ENCODE measurements around the gene PRSS35.

DNA sequence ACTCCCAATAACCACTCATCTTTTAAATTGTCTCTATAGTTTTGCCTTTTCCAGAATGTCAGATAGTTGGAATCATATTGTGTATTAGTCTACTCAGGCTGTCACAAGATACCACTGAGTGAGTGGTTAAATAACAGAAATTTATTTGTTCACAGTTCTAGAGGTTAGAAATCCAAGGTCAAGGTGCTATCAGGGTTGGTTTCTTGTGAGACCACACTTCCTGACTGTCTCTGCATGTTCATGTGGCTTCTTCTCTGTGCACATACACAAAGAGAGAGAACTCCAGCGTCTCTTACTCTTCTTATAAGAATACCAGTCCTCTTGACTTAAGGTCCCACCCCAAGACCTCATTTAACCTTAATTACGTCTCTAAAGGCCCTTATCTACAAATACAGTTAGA is 23.9 kb upstream of the PRSS35 start:
- TF ChIP-seq POLR2A (IDR thresholded peaks at IDR 0.05; ENCODE audit: low read length): no peak
- no peak for TF ChIP-seq GATA1 (IDR thresholded peaks at IDR 0.05; ENCODE audit: low read depth, low read length)

All from erythroblast (primary cell).